Prostate gland (tissue), 2 donors: Measurements from ENCODE around the gene TRIB2.

Experiments used
- CTCF ChIP-seq, 4 experiments: fragments of 200-600 bp in 2 of 4; fragments of 450-650 bp in 2 of 4; sonication (generic) in 2 of 4; IDR thresholded peaks; 1 replicate in 3 of 4; 2 replicates in 1 of 4; pipeline ENCODE4 v1.5.1; 2016 to 2019; ENCODE audit warnings: antibody characterized with exemption in 4 of 4, mild to moderate bottlenecking in 2 of 4, moderate library complexity in 2 of 4
- POLR2A ChIP-seq: fragments of 450-650 bp; IDR thresholded peaks from one replicate; pipeline ENCODE4 v1.6.1; 2016; ENCODE audit warnings: antibody characterized with exemption, mild to moderate bottlenecking
- POLR2AphosphoS5 ChIP-seq: sonication (generic); formaldehyde crosslinking; IDR thresholded peaks from one replicate; pipeline ENCODE4 v1.6.1; 2017; ENCODE audit warnings: antibody characterized with exemption

GRCh38 chr2:12685956-12686355 is 30.8 kb upstream of the TRIB2 start:
- no peak for TF ChIP-seq CTCF (IDR thresholded peaks at IDR 0.05)
- no peak for TF ChIP-seq POLR2AphosphoS5
- no peak for TF ChIP-seq POLR2A
